ENCODE data around the gene CDON. TPM values are rescaled to one million over a fixed set of nuclear protein-coding genes. Genes with fewer than 3 reads are reported as not detected.

Gene CDON
- total RNA-seq, 1 donor from 2014 or later, result 4.4 TPM

- DNase-seq (ENCODE audit: low spot score), result no peak
- intact Hi-C loops (cut with DNase I), result no loop called here
Observed at GRCh38 chr11:125935618-125936199, 127.0 kb downstream of the CDON start.

GRCh38 chr11:125935056-125935455 lies 127.6 kb downstream of the CDON start:
- intact Hi-C loops (cut with DNase I), result no loop called here
- DNase-seq (ENCODE audit: low spot score), result no peak

- intact Hi-C loops (cut with DNase I), result no loop called here
Observed at GRCh38 chr11:125934473-125934872, 128.2 kb downstream of the CDON start.

GRCh38 chr11:125933030-125933813 lies 129.4 kb downstream of the CDON start:
- intact Hi-C loops (cut with DNase I), result no loop called here

More at GRCh38 chr11:125934473-125934872, 128.2 kb downstream of the CDON start:
- DNase-seq (ENCODE audit: low spot score), result no peak

GRCh38 chr11:125932301-125932700 lies 130.4 kb downstream of the CDON start:
- intact Hi-C loops (cut with DNase I), result no loop called here
- DNase-seq (ENCODE audit: low spot score), result peak; percentile 59

More at GRCh38 chr11:125933030-125933813, 129.4 kb downstream of the CDON start:
- DNase-seq (ENCODE audit: low spot score), result no peak

GRCh38 chr11:125931668-125932067 lies 131.0 kb downstream of the CDON start:
- intact Hi-C loops (cut with DNase I), result no loop called here
- no peak for DNase-seq (ENCODE audit: low spot score)

- DNase-seq (ENCODE audit: low spot score), result no peak
- intact Hi-C loops (cut with DNase I), result no loop called here
Observed at GRCh38 chr11:125931116-125931515, 131.6 kb downstream of the CDON start.

- intact Hi-C loops (cut with DNase I), result no loop called here
- no peak for DNase-seq (ENCODE audit: low spot score)
Observed at GRCh38 chr11:125930076-125930450, 132.6 kb downstream of the CDON start.

GRCh38 chr11:125929445-125930075 lies 133.1 kb downstream of the CDON start:
- intact Hi-C loops (cut with DNase I), result loop anchor here (10.0 kb wide), 1 partner anchor 335 kb away; the partner anchor contains the start of genes FOXRED1 and SRPRA
- peak; percentile 59 for DNase-seq (ENCODE audit: low spot score)

- intact Hi-C loops (cut with DNase I), result loop anchor here (10.0 kb wide), 1 partner anchor 338 kb away; the partner anchor contains the start of genes FOXRED1 and SRPRA
- DNase-seq (ENCODE audit: low spot score), result peak; percentile 44
Observed at GRCh38 chr11:125926682-125927081, 136.0 kb downstream of the CDON start.

- intact Hi-C loops (cut with DNase I), result loop anchor here (10.0 kb wide), 1 partner anchor 339 kb away; the partner anchor contains the start of genes FOXRED1 and SRPRA
- no peak for DNase-seq (ENCODE audit: low spot score)
Observed at GRCh38 chr11:125925804-125926203, 136.9 kb downstream of the CDON start.

GRCh38 chr11:125925247-125925740 lies 137.4 kb downstream of the CDON start:
- intact Hi-C loops (cut with DNase I), result loop anchor here (10.0 kb wide), 1 partner anchor 340 kb away; the partner anchor contains the start of genes FOXRED1 and SRPRA
- no peak for DNase-seq (ENCODE audit: low spot score)

GRCh38 chr11:125924384-125925007 lies 138.2 kb downstream of the CDON start:
- intact Hi-C loops (cut with DNase I), result loop anchor here (10.0 kb wide), 1 partner anchor 340 kb away; the partner anchor contains the start of genes FOXRED1 and SRPRA
- DNase-seq (ENCODE audit: low spot score), result no peak

- intact Hi-C loops (cut with DNase I), result loop anchor here (1.0 to 10.0 kb wide), 2 partner anchors 271 to 341 kb away; partner anchors contain the start of genes FOXRED1 and SRPRA
- DNase-seq (ENCODE audit: low spot score), result no peak
Observed at GRCh38 chr11:125923633-125924032, 139.0 kb downstream of the CDON start.

- intact Hi-C loops (cut with DNase I), result loop anchor here (1.0 to 10.0 kb wide), 2 partner anchors 271 to 342 kb away; partner anchors contain the start of genes FOXRED1 and SRPRA
- no peak for DNase-seq (ENCODE audit: low spot score)
Observed at GRCh38 chr11:125923012-125923579, 139.6 kb downstream of the CDON start.

- no peak for DNase-seq (ENCODE audit: low spot score)
- intact Hi-C loops (cut with DNase I), result loop anchor here (10.0 kb wide), 1 partner anchor 343 kb away; the partner anchor contains the start of genes FOXRED1 and SRPRA
Observed at GRCh38 chr11:125922156-125922555, 140.5 kb downstream of the CDON start.

GRCh38 chr11:125921042-125921441 lies 141.6 kb downstream of the CDON start:
- DNase-seq (ENCODE audit: low spot score), result no peak
- intact Hi-C loops (cut with DNase I), result loop anchor here (10.0 kb wide), 1 partner anchor 344 kb away; the partner anchor contains the start of genes FOXRED1 and SRPRA

- DNase-seq (ENCODE audit: low spot score), result no peak
- intact Hi-C loops (cut with DNase I), result no loop called here
Observed at GRCh38 chr11:125918140-125918840, 144.4 kb downstream of the CDON start.

Data from cardiac septum (tissue), 1 donor.